Dermis blood vessel endothelial cell (primary cell): ENCODE results near the gene RDX. TPM values are rescaled to one million over a fixed set of nuclear protein-coding genes. Genes with fewer than 3 reads are reported as not detected.
"Not testable (repeated sequence)": the region's sequence is repeated elsewhere in the genome, so short reads cannot be mapped to it uniquely, and the experiment has no call there.

Experiments used
- DNase-seq: peaks from one replicate; pipeline ENCODE4 v3.0.0; 2010
- total RNA-seq: library from RNA; depleted of rRNA; stranded (reverse); fragments of >200 nt; gene quantifications from 2 replicates; pipeline ENCODE4 v1.2.3, GENCODE V29; 2014

The RDX gene
- total RNA-seq, 1 donor from 2014 or later, result 166 TPM

DNA sequence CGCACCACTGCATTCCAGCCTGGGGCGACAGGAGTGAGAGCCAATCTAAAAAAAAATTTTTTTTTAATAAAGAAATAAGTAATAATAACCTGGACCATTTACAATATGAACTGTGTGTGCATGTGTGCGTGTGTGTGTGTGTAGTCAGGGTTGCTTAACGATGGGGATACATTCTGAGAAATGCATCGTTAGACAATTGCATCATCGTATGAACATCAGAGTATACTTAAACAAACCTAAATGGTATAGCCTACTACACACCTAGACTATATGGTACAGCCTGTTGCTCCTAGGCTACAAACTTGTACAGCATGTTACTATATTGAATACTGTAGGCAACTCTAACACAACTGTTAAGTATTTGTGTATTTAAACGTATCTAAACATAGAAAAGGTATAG lies 26.4 kb downstream of the RDX start:
- no peak for DNase-seq

DNA sequence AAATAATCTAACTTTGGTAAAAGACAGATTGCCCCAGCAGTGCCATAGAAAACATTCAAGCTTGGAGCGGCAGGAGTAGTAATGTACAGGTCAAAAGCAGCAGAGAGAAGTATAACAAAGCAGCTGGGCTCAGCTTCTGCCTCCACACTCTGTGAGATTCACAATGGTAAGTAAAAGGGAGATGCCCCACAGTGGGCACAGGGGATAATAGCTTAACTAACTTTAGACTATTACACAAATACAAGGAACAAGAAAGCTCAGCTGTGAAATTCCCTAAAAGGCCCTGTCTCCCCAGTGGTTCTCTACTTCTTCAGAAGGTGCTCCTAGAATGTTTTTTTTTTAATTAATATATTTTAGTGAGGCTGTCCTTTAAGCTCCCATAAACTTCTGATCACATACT lies 28.0 kb downstream of the RDX start:
- DNase-seq, result no peak

- no peak for DNase-seq
Observed at GRCh38 chr11:110262072-110262403, 34.4 kb downstream of the RDX start.

- no peak for DNase-seq
Observed at GRCh38 chr11:110261195-110262071, 35.0 kb downstream of the RDX start.

GRCh38 chr11:110253525-110253924 lies 42.9 kb downstream of the RDX start:
- DNase-seq, result no peak

DNA sequence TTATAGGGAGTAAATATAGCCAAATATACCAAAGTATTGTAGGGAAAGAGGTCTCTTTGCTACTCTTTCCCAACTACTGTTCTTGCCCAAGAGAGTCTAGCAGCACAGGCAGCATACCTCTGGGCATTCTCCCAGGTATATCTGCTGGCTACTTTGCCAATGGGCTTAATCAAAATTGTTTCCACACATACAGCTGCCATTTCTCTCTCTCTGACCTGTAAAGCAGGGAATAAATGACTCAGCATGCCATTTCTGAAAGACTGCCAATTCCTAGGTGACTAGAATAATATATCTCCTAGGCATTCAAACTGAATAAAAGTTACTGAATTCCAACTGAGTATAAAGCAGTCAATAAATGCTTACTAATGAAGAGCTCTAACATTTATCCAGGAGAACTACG lies 44.6 kb downstream of the RDX start:
- peak; percentile 83 for DNase-seq

GRCh38 chr11:110250168-110250567 lies 46.2 kb downstream of the RDX start:
- DNase-seq, result no peak

GRCh38 chr11:110249766-110250165 lies 46.6 kb downstream of the RDX start:
- DNase-seq, result no peak

DNA sequence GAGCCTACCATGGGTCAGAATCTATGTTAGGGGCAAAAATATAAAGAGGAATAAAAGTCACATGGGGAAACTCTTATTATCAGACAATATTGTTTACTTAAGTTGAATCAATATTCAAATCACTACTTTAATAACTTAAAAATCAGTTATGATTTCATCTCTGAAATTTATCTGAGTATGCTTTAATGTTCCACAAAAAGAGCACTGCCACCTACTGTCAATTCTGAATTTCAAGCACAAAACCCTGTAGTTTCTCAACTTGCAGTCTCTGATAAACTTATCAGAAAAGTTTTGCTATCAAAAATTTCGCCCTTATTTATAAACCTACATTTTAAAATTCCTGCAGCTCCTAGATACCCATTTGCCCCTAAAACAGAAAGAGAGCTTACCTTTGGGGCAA lies 47.3 kb downstream of the RDX start:
- peak; percentile 22 for DNase-seq

DNA sequence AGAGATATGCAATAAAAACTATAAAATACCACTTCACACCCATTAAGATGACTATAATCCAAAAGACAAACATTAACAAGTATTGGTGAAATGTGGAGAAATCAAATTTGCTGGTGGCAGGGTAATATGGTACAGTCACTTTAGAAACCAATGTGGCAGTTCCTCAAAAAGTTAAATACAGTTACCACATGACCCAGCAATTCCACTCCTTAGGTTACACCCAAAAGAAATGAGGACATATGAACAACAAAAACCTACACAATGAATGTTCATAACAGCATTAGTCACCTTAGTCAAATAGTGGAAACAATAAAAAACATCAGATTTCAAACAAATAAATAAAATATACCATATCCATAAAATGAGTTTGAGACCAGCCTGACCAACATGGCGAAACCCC lies 52.6 kb downstream of the RDX start:
- no peak for DNase-seq

- DNase-seq, result no peak
Observed at GRCh38 chr11:110242746-110243145, 53.7 kb downstream of the RDX start.

- no peak for DNase-seq
Observed at GRCh38 chr11:110242188-110242587, 54.2 kb downstream of the RDX start.

GRCh38 chr11:110235966-110236365 lies 60.4 kb downstream of the RDX start:
- DNase-seq, result peak; percentile 18

- no peak for DNase-seq
Observed at GRCh38 chr11:110230377-110230776, 66.0 kb downstream of the RDX start.

DNA sequence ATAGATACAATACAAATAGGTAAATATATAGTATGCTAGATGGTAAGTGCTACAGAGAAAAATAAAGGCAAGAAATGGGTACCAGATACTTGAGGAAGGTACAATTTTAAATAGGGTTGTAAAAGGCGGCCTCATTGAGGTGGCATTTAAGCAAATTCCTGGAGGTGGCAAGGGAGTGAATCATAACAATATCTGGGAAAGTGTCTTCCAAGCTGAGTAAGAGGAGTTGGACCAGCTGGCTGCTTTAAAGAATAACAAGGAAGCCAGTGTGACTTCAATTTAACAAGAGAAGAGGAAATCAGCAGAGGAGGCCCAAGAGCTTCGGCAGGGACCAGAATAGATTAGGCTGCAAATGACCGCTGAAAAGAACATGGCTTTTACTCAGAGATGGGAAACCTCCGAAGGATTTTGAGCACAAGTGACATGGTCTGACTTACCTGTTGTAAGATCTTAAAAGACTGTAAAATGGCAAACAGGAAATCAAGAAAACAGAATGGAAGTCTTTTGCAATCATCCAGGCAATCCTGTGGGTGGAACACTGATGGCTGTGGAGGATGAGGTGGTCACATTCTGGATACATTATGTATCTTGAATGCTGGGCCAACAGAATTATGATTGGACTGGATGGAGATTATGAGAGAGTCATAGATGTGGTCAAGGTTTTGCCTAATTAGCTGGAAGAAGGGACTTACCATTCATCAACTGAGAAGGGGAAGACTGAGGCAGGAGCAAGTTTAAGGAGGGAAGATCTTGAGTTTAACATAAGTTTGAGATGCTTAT lies 77.2 kb downstream of the RDX start:
- peak; percentile 32 for DNase-seq

DNA sequence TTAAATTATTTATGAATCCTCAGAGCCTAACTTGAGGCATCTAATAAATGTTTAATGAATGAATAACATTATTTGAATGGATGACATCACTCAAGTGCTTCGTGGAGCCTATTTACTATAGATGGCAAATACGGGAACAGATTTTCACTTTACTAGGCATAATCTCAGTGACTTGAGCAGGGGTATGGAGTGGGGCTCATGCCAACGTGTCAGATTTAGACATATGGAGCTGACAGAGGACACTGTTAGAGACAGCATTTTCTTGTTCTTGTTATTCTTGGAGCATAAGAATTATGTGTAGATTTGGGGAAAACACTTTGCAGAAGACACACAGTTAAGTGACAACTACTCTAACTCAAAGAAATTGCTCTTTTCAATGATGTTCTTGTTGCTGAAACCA lies 78.5 kb downstream of the RDX start:
- no peak for DNase-seq

- DNase-seq, result no peak
Observed at GRCh38 chr11:110217223-110217877, 79.1 kb downstream of the RDX start.

DNA sequence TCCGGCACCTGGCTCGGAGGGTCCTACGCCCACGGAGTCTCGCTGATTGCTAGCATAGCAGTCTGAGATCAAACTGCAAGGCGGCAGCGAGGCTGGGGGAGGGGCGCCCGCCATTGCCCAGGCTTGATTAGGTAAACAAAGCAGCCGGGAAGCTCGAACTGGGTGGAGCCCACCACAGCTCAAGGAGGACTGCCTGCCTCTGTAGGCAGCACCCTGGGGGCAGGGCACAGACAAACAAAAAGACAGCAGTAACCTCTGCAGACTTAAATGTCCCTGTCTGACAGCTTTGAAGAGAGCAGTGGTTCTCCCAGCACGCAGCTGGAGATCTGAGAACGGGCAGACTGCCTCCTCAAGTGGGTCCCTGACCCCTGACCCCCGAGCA lies 87.1 kb downstream of the RDX start:
- DNase-seq, result not testable (repeated sequence)

GRCh38 chr11:110208678-110209312 lies 87.6 kb downstream of the RDX start:
- DNase-seq, result not testable (repeated sequence)

- DNase-seq, result no peak
Observed at GRCh38 chr11:110207123-110207522, 89.3 kb downstream of the RDX start.

- no peak for DNase-seq
Observed at GRCh38 chr11:110200836-110201235, 95.6 kb downstream of the RDX start.

- peak; percentile 48 for DNase-seq
Observed at GRCh38 chr11:110200241-110200640, 96.2 kb downstream of the RDX start.
